H9 (cell line): ENCODE results near the gene TSPAN5. TPM values are rescaled to one million over a fixed set of nuclear protein-coding genes. Genes with fewer than 3 reads are reported as not detected.

Source experiments
- DNase-seq: peaks from one replicate; pipeline ENCODE4 v3.0.0-alpha.2; 2017
- H2AFZ ChIP-seq: one replicate; pipeline ENCODE4 v1.6.1; 2013; ENCODE audit warnings: mild to moderate bottlenecking, low read length, control low read depth, moderate library complexity
- H2AK5ac ChIP-seq: 2 replicates; pipeline ENCODE4 v1.6.1; 2013; ENCODE audit warnings: low read length, control low read depth, mixed read lengths; ENCODE audit not compliant: insufficient read length
- H2BK120ac ChIP-seq: one replicate; pipeline ENCODE4 v1.6.1; 2013; ENCODE audit warnings: low read depth, mild to moderate bottlenecking, low read length, control low read depth, inconsistent platforms; ENCODE audit not compliant: poor library complexity, severe bottlenecking
- H2BK12ac ChIP-seq: 2 replicates; pipeline ENCODE4 v1.6.1; 2013; ENCODE audit warnings: low read length, control low read depth, mixed read lengths, low read depth; ENCODE audit not compliant: insufficient read length
- H2BK15ac ChIP-seq: 2 replicates; pipeline ENCODE4 v1.6.1; 2013; ENCODE audit warnings: low read depth, low read length, control low read depth
- H2BK20ac ChIP-seq: one replicate; pipeline ENCODE4 v1.6.1; 2013; ENCODE audit warnings: low read depth, mild to moderate bottlenecking, low read length, control low read depth, inconsistent platforms; ENCODE audit not compliant: poor library complexity, severe bottlenecking
- H2BK5ac ChIP-seq: 2 replicates; pipeline ENCODE4 v1.6.1; 2013; ENCODE audit warnings: low read length, control low read depth, mixed read lengths; ENCODE audit not compliant: insufficient read length
- H3K14ac ChIP-seq: 2 replicates; pipeline ENCODE4 v1.6.1; 2013; ENCODE audit warnings: low read length, control low read depth; ENCODE audit not compliant: insufficient read depth
- H3K18ac ChIP-seq: 2 replicates; pipeline ENCODE4 v1.6.1; 2013; ENCODE audit warnings: low read depth, mild to moderate bottlenecking, mixed read lengths, low read length, control low read depth; ENCODE audit not compliant: insufficient read length
- H3K23ac ChIP-seq: 2 replicates; pipeline ENCODE4 v1.6.1; 2013; ENCODE audit warnings: low read length, control low read depth, mixed read lengths, low read depth; ENCODE audit not compliant: insufficient read length
- H3K23me2 ChIP-seq: 2 replicates; pipeline ENCODE4 v1.6.1; 2013; ENCODE audit warnings: low read depth, mild to moderate bottlenecking, mixed read lengths, low read length, control low read depth; ENCODE audit not compliant: insufficient read length, poor library complexity, severe bottlenecking
- H3K27ac ChIP-seq: 2 replicates; pipeline ENCODE4 v1.5.1; 2013; ENCODE audit warnings: low read length, control low read depth, mixed read lengths, low read depth; ENCODE audit not compliant: insufficient read length
- H3K27me3 ChIP-seq: 2 replicates; pipeline ENCODE4 v1.6.1; 2013; ENCODE audit warnings: low read length, control low read depth, inconsistent platforms; ENCODE audit not compliant: insufficient read depth
- H3K4ac ChIP-seq: 2 replicates; pipeline ENCODE4 v1.6.1; 2013; ENCODE audit warnings: low read depth, mild to moderate bottlenecking, control low read depth, inconsistent platforms, low read length, moderate library complexity
- H3K4me1 ChIP-seq: 2 replicates; pipeline ENCODE4 v1.6.1; 2013; ENCODE audit warnings: low read length, control low read depth, inconsistent platforms; ENCODE audit not compliant: insufficient read depth
- H3K4me2 ChIP-seq: 2 replicates; pipeline ENCODE4 v1.6.1; 2013; ENCODE audit warnings: low read length, control low read depth, mixed read lengths; ENCODE audit not compliant: insufficient read length, insufficient read depth
- H3K56ac ChIP-seq: 2 replicates; pipeline ENCODE4 v1.6.1; 2013; ENCODE audit warnings: low read depth, mild to moderate bottlenecking, mixed read lengths, low read length, control low read depth; ENCODE audit not compliant: insufficient read length
- H3K79me1 ChIP-seq: 2 replicates; pipeline ENCODE4 v1.6.1; 2013; ENCODE audit warnings: low read depth, mild to moderate bottlenecking, moderate library complexity, low read length, control low read depth, inconsistent platforms; ENCODE audit not compliant: insufficient read depth, poor library complexity, severe bottlenecking
- H3K79me2 ChIP-seq: 2 replicates; pipeline ENCODE4 v1.6.1; 2013; ENCODE audit warnings: low read length, control low read depth, inconsistent platforms; ENCODE audit not compliant: insufficient read depth
- H3K9ac ChIP-seq: 2 replicates; pipeline ENCODE4 v1.6.1; 2013; ENCODE audit warnings: low read length, control low read depth, mixed read lengths; ENCODE audit not compliant: insufficient read length; ENCODE audit errors: extremely low read depth
- H3K9me3 ChIP-seq: one replicate; pipeline ENCODE4 v1.6.1; 2013; ENCODE audit warnings: low read depth, low read length, inconsistent platforms; ENCODE audit not compliant: control insufficient read depth
- H3T11ph ChIP-seq: one replicate; pipeline ENCODE4 v1.6.1; 2013; ENCODE audit warnings: mild to moderate bottlenecking, low read length, control low read depth, inconsistent platforms
- H4K20me1 ChIP-seq: one replicate; pipeline ENCODE4 v1.6.1; 2013; ENCODE audit not compliant: control insufficient read depth, insufficient read length, insufficient read depth
- H4K5ac ChIP-seq: 2 replicates; pipeline ENCODE4 v1.6.1; 2013; ENCODE audit warnings: low read depth, mild to moderate bottlenecking, mixed read lengths, low read length, control low read depth; ENCODE audit not compliant: insufficient read length
- H4K8ac ChIP-seq: replicated peaks from 2 replicates; pipeline ENCODE4 v1.6.1; 2013; ENCODE audit warnings: low read length, control low read depth, mixed read lengths, low read depth; ENCODE audit not compliant: insufficient read length
- H4K91ac ChIP-seq: 2 replicates; pipeline ENCODE4 v1.6.1; 2013; ENCODE audit warnings: low read depth, mild to moderate bottlenecking, moderate library complexity, mixed read lengths, low read length, control low read depth; ENCODE audit not compliant: insufficient read length
- H3K27ac Mint-ChIP-seq, 3 experiments: 2 replicates in 2 of 3; 3 replicates in 1 of 3; pipeline ENCODE4 v1.8.0; 2020 to 2021; ENCODE audit warnings: mixed read lengths in 3 of 3, mild to moderate bottlenecking in 1 of 3, moderate library complexity in 1 of 3
- H3K27me3 Mint-ChIP-seq: 2 replicates; pipeline ENCODE4 v1.8.0; 2021; ENCODE audit warnings: low read depth, mild to moderate bottlenecking, moderate library complexity, mixed read lengths
- H3K36me3 Mint-ChIP-seq, 3 experiments: 2 replicates in 2 of 3; 3 replicates in 1 of 3; pipeline ENCODE4 v1.8.0; 2020 to 2021; ENCODE audit warnings: low read depth in 3 of 3, mixed read lengths in 3 of 3; ENCODE audit not compliant: insufficient read depth in 1 of 3
- H3K4me1 Mint-ChIP-seq, 2 experiments: 2 replicates each; pipeline ENCODE4 v1.8.0; 2020; ENCODE audit warnings: mixed read lengths in 2 of 2
- H3K4me3 Mint-ChIP-seq, 2 experiments: 2 replicates in 1 of 2; 3 replicates in 1 of 2; pipeline ENCODE4 v1.8.0; 2020 to 2021; ENCODE audit warnings: mild to moderate bottlenecking in 2 of 2, mixed read lengths in 2 of 2, moderate library complexity in 1 of 2
- H3K9me3 Mint-ChIP-seq, 2 experiments: 2 replicates in 1 of 2; 3 replicates in 1 of 2; pipeline ENCODE4 v1.8.0; 2020; ENCODE audit warnings: mild to moderate bottlenecking in 2 of 2, mixed read lengths in 2 of 2, moderate library complexity in 1 of 2
- CTCF ChIP-seq: fragments of 200-600 bp; sonication (generic); conservative IDR thresholded peaks from 3 replicates; pipeline ENCODE4 v1.8.0; 2021; ENCODE audit warnings: antibody characterized with exemption, mild to moderate bottlenecking
- WGBS: extraction: QIAGEN DNeasy Blood & Tissue Kit; methylation state at CpG from one replicate; pipeline ENCODE4 v1.1.7; 2013; ENCODE audit warnings: missing lambda C conversion rate, low lambda C conversion rate, mixed read lengths; ENCODE audit not compliant: insufficient read length; ENCODE audit errors: extremely low coverage; 5-methylcytosine and 5-hydroxymethylcytosine counted together
- total RNA-seq: library from RNA; stranded (reverse); gene quantifications from 2 replicates; pipeline ENCODE4 v1.2.1, GENCODE V29; 2021

TSPAN5 gene
- total RNA-seq, 1 experiment from 2014 or later = 7.0 TPM

- Histone ChIP-seq H3K23ac (no peak overlapping the region), H3K23me2 (no peaks in the 10 kb centered on the region), H3K56ac (no peak overlapping the region), H3K27ac (no peak overlapping the region), H3K9ac (no peak overlapping the region), H4K8ac (no peak overlapping the region), H3K18ac (no peak overlapping the region), H3K4me2 (no peak overlapping the region), H3K27me3 (no peaks in the 10 kb centered on the region), H2BK12ac (no peak overlapping the region), H3T11ph (no peak overlapping the region), H4K91ac (no peak overlapping the region), H3K4me1 (peaks cover 7% of the 10 kb centered on the region; the same call in 1 of the 2 replicates), H3K79me2 (no peaks in the 10 kb centered on the region), H2BK20ac (no peak overlapping the region), H2BK15ac (no peak overlapping the region), H3K4ac (no peak overlapping the region), H3K14ac (no peak overlapping the region), H3K79me1 (no peaks in the 10 kb centered on the region), H2AFZ (no peak overlapping the region), H2BK120ac (no peak overlapping the region), H2BK5ac (no peak overlapping the region), H4K5ac (no peak overlapping the region), H4K20me1 (no peaks in the 10 kb centered on the region), H3K9me3 (no peaks in the 10 kb centered on the region), H2AK5ac (no peak overlapping the region)
- no peaks in the 10 kb centered on the region for H3K9me3 Mint-ChIP-seq
- no peak overlapping the region; a peak in 1 of 7 replicates for H3K27ac Mint-ChIP-seq
- TF ChIP-seq CTCF = no peak
- peaks cover 0 to 9% (median 0%) of the 10 kb centered on the region in 3 experiments; a peak in 3 of 7 replicates for H3K36me3 Mint-ChIP-seq
- WGBS = no CpG with 5 or more reads among the region's 3 CpGs
- no peak for DNase-seq
- no peaks in the 10 kb centered on the region for H3K27me3 Mint-ChIP-seq
- peaks cover 26 to 31% of the 10 kb centered on the region in 2 experiments for H3K4me1 Mint-ChIP-seq
- no peak overlapping the region for H3K4me3 Mint-ChIP-seq
Observed at GRCh38 chr4:98481167-98481566, 177.2 kb downstream of the TSPAN5 start.
